ENCODE measurements around the gene PVR.
"Not testable (repeated sequence)": the region's sequence is repeated elsewhere in the genome, so short reads cannot be mapped to it uniquely, and the experiment has no call there.

Gene PVR

DNA sequence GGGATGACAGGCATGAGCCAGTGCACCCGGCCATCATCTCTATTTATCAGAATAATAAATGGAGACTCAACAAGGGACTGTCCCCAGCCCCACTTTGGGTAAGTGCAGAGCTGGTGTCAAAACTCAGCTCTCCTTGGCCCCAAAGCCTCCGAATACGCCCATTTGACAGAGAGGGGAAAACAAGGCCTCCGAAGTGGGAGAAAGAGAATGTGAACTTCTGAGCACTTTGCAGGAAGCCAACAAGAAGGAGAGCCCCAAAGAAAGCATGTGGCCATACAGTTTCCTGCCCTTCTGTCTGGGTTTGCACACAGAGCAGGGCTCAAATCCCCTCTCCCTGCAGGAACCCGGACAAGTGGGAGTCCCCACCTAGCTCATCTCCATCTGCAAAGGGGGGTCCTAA, 56.8 kb downstream of the PVR start:
- no peak for DNase-seq (ENCODE audit: low spot score)

DNA sequence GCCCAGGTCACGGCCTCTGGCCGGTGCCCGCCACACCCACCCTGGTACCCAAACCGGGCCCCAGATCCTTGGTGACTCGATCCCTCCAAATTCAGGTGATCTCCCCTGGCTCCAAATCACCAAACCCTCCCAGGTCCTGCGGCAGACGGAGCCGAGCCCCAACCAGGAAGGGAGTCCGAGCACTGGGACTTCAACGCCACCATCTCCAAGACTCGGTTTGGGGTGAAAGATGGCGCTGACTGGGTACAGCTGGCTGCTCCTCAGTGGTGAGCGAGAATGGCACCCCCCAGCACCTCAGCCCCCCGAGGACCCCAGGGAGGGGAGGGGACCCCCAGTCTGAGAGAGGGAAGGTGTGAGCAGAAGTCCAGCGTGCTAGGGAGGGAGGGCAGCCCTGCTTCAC, 57.5 kb downstream of the PVR start:
- DNase-seq (ENCODE audit: low spot score), result no peak

DNA sequence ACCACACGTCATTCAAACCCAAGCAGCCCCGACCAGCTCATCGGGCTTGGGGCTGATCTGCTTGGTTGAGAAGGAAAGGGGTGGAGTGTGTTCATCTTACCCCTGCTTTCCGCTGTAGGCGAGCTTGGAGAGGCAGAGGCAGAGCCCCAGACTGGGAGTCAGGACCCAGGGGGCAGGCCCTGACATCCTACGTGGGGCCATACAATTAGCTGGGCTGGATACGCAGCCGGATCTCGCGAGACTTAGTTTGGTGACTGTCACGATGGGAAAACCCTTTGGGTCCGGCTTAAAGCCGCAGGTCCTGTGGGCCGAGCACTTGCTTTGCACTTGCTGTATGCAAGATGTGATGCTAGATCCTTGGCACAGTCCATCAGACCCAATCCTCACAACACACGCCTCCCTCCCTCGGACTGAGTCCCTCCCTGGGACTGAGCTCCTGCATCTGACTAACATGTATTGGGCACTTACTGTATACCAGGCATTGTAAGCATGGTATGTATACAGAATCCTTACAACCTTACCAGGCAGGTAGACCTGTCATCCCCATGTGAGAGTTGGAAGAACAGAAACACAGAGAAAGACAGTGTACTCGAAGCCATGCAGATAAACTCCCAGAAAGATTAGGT, 59.0 kb downstream of the PVR start:
- no peak for DNase-seq (ENCODE audit: low spot score)

- DNase-seq (ENCODE audit: low spot score), result no peak
These were observed 59.8 kb downstream of the PVR start for GRCh38 chr19:44703336-44704078.

GRCh38 chr19:44704982-44705381, 61.3 kb downstream of the PVR start:
- DNase-seq (ENCODE audit: low spot score), result no peak

GRCh38 chr19:44705502-44706010, 61.8 kb downstream of the PVR start:
- no peak for DNase-seq (ENCODE audit: low spot score)

- DNase-seq (ENCODE audit: low spot score), result no peak
These were observed 63.0 kb downstream of the PVR start for GRCh38 chr19:44706506-44707236.

DNA sequence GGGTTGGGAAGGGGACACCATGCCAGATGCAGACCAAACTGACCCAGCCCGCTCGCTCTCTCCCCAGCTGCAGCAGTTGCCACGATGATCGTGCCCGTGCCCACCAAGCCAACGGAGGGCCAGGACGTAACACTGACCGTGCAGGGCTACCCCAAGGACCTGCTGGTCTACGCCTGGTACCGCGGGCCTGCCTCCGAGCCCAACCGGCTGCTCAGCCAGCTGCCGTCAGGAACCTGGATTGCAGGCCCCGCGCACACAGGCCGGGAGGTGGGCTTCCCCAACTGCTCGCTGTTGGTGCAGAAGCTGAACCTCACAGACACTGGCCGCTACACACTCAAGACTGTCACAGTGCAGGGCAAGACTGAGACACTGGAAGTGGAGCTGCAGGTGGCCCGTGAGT, 64.1 kb downstream of the PVR start:
- no peak for DNase-seq (ENCODE audit: low spot score)

GRCh38 chr19:44708940-44709339, 65.2 kb downstream of the PVR start:
- no peak for DNase-seq (ENCODE audit: low spot score)

GRCh38 chr19:44709434-44710266, 65.9 kb downstream of the PVR start:
- DNase-seq (ENCODE audit: low spot score), result not testable (repeated sequence)

GRCh38 chr19:44710483-44710882, 66.8 kb downstream of the PVR start:
- DNase-seq (ENCODE audit: low spot score), result no peak

DNA sequence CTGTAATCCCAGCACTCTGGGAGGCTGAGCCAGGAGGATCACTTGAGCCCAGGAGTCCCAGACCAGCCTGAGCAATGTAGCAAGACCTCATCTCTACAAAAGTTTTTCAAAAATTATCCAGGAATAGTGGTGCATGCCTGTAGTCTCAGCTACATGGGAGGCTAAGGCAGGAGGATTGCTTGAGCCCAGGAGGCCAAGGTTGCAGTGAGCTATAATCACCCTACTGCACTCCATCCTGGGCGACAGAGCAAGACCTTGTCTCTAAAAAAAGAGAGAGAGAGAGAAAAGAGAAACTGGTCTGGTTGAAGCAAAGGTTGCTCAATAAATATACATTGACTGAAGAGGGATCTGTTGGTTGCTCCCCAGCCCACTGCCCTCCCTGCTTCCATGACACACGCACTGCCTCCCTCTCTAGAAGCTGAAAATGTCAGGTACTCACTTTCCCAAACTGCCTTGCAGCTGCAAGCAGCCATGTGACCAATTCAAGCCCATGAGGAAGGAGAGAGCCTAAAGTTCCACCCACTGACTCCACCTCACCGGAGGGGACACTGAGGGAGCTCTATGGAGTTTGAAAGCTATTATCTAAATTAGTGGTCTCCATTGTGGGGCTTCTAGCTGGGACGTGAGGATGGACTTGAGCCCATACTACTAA, 69.3 kb downstream of the PVR start:
- DNase-seq (ENCODE audit: low spot score), result no peak
